SK-N-SH treated with all-trans-retinoic acid at 6 μM for 48 hours (cell line): ENCODE measurements around the gene CISTR.
"Not testable (repeated sequence)": the region's sequence is repeated elsewhere in the genome, so short reads cannot be mapped to it uniquely, and the experiment has no call there.

ENCODE experiments used
- ARNTL ChIP-seq: fragments of 450-650 bp; formaldehyde crosslinking; IDR thresholded peaks from 2 replicates; pipeline ENCODE4 v1.5.0; 2020; ENCODE audit warnings: low read depth, mild to moderate bottlenecking, moderate library complexity, borderline replicate concordance
- BACH2 ChIP-seq: fragments of 250-450 bp; sonication (Bioruptor Pico); IDR thresholded peaks from 2 replicates; pipeline ENCODE4 v1.9.0; 2021; ENCODE audit warnings: mild to moderate bottlenecking, borderline replicate concordance
- ESRRG ChIP-seq: fragments of 250-450 bp; sonication (Bioruptor Pico); IDR thresholded peaks from 2 replicates; pipeline ENCODE4 v1.6.1; 2021; ENCODE audit warnings: mild to moderate bottlenecking
- GLIS3 ChIP-seq: fragments of 250-450 bp; sonication (Bioruptor Pico); IDR thresholded peaks from 2 replicates; pipeline ENCODE4 v1.5.0; 2020; ENCODE audit warnings: mild to moderate bottlenecking, moderate library complexity
- PATZ1 ChIP-seq: fragments of 250-450 bp; sonication (Bioruptor Pico); IDR thresholded peaks from 2 replicates; pipeline ENCODE4 v1.8.0; 2020; ENCODE audit warnings: mild to moderate bottlenecking, moderate library complexity, borderline replicate concordance
- POU6F1 ChIP-seq: fragments of 250-450 bp; sonication (Bioruptor Pico); IDR thresholded peaks from 2 replicates; pipeline ENCODE4 v1.8.0; 2021; ENCODE audit warnings: low read depth, mild to moderate bottlenecking, moderate library complexity, borderline replicate concordance
- PPARA ChIP-seq: fragments of 250-450 bp; sonication (Bioruptor Pico); IDR thresholded peaks from 2 replicates; pipeline ENCODE4 v1.5.0; 2020; ENCODE audit warnings: mild to moderate bottlenecking, borderline replicate concordance
- SNAI2 ChIP-seq: fragments of 250-450 bp; sonication (Bioruptor Pico); IDR thresholded peaks from 2 replicates; pipeline ENCODE4 v1.5.0; 2020; ENCODE audit warnings: mild to moderate bottlenecking, moderate library complexity
- TCF4 ChIP-seq: fragments of 250-450 bp; sonication (Bioruptor Pico); IDR thresholded peaks from 2 replicates; pipeline ENCODE4 v1.8.0; 2021; ENCODE audit warnings: mild to moderate bottlenecking, moderate library complexity, borderline replicate concordance
- TOX ChIP-seq: fragments of 250-450 bp; sonication (Bioruptor Pico); IDR thresholded peaks from 2 replicates; pipeline ENCODE4 v1.8.0; 2021; ENCODE audit warnings: mild to moderate bottlenecking, moderate library complexity, borderline replicate concordance
- ZC3H10 ChIP-seq: fragments of 250-450 bp; sonication (Bioruptor Pico); IDR thresholded peaks from 2 replicates; pipeline ENCODE4 v1.5.1; 2021; ENCODE audit warnings: mild to moderate bottlenecking, moderate library complexity
- ZFP3 ChIP-seq: fragments of 250-450 bp; sonication (Bioruptor Pico); IDR thresholded peaks from 2 replicates; pipeline ENCODE4 v1.5.0; 2020; ENCODE audit warnings: mild to moderate bottlenecking, moderate library complexity
- ZFP30 ChIP-seq: fragments of 450-650 bp; formaldehyde crosslinking; IDR thresholded peaks from 2 replicates; pipeline ENCODE4 v1.5.0; 2022; ENCODE audit warnings: mild to moderate bottlenecking, moderate library complexity
- ZNF565 ChIP-seq: fragments of 450-650 bp; formaldehyde crosslinking; conservative IDR thresholded peaks from 2 replicates; pipeline ENCODE4 v1.5.0; 2020; ENCODE audit warnings: low read depth, mild to moderate bottlenecking, moderate library complexity

GRCh38 chr12:53762793-53763192, 11.0 kb upstream of the CISTR start:
- not testable (repeated sequence) for TF ChIP-seq ZC3H10 (CRISPR knock-in tag); SNAI2 (CRISPR knock-in tag); PATZ1 (CRISPR knock-in tag); POU6F1 (CRISPR knock-in tag); ZNF565 (CRISPR knock-in tag); ARNTL (CRISPR knock-in tag); ZFP30 (CRISPR knock-in tag); BACH2; ZFP3 (CRISPR knock-in tag); PPARA (CRISPR knock-in tag); TOX; TCF4; GLIS3; ESRRG (CRISPR knock-in tag)
